ENCODE measurements around the gene BTN2A1.

BTN2A1 gene

DNA sequence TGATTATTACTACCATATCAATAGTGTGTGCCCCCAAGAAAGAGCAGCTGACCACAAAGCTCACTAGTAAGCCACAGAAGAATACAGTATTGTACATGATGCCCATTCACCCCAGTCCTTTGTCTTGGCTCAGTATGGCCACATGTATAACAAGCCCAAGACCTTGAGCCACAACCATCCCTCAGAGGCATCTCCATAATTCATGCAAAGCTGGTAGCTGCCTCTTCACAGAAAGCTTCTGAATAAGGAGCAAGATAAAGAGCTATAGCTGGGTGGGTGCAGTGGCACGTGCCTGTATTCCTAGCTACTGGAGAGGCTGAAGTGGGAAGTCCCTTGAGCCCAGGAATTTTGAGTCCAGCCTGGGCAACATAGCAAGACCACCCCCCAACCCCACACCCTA lies 37.5 kb downstream of the BTN2A1 start:
- no peaks in the 10 kb centered on the region for H3K9me2 ChIP-seq (replicated peaks; ENCODE audit: control insufficient read depth, low read length)
- no peaks in the 10 kb centered on the region for H3K27me3 ChIP-seq (ENCODE audit: control insufficient read depth, low read length)
- no peak overlapping the region for H3K4me3 ChIP-seq (ENCODE audit: low read length)

DNA sequence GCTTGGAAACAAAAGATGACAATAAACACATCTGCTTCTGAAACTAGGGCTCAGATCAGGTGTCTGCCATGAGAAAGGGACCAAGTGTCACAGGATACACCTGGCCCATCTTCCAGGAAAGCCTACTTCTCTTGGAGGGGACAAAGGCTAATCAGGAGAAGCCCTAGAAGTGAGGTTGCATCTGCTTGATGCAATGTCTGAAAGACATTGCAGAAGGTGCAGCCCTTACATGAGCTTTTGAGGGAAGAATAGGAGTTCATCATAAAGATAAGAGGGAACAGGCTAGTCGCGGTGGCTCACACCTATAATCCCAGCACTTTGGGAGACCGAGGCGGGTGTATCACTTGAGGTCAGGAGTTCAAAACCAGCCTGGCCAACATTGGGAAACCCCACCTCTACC lies 39.9 kb downstream of the BTN2A1 start:
- Histone ChIP-seq H3K9me2 (replicated peaks; ENCODE audit: control insufficient read depth, low read length) (no peaks in the 10 kb centered on the region), H3F3A (ENCODE audit: control insufficient read depth, insufficient read depth) (0 out of 2 replicates have a peak, but pooled peaks cover 3% of the 10 kb centered on the region), H3K27me3 (ENCODE audit: control insufficient read depth, low read length) (no peaks in the 10 kb centered on the region), H4K20me1 (ENCODE audit: control insufficient read depth, insufficient read depth, low read depth, low read length) (no peaks in the 10 kb centered on the region), H3K27ac (ENCODE audit: low read depth, low read length) (no peak overlapping the region), H3K4me2 (ENCODE audit: low read length) (no peak overlapping the region), H3K79me2 (ENCODE audit: control insufficient read depth, low read length) (no peaks in the 10 kb centered on the region), H3K9me3 (ENCODE audit: control insufficient read depth, insufficient read depth, low read length) (no peaks in the 10 kb centered on the region), H3K36me3 (ENCODE audit: control insufficient read depth, low read length) (no peaks in the 10 kb centered on the region), H3K4me3 (ENCODE audit: low read length) (no peak overlapping the region), H3K4me1 (ENCODE audit: control insufficient read depth, low read length) (peaks cover 31% of the 10 kb centered on the region)
- TF ChIP-seq EZH2phosphoT487 (IDR thresholded peaks at IDR 0.05; ENCODE audit: borderline replicate concordance, low read length) = no peak
- TF ChIP-seq, protein P1, sequence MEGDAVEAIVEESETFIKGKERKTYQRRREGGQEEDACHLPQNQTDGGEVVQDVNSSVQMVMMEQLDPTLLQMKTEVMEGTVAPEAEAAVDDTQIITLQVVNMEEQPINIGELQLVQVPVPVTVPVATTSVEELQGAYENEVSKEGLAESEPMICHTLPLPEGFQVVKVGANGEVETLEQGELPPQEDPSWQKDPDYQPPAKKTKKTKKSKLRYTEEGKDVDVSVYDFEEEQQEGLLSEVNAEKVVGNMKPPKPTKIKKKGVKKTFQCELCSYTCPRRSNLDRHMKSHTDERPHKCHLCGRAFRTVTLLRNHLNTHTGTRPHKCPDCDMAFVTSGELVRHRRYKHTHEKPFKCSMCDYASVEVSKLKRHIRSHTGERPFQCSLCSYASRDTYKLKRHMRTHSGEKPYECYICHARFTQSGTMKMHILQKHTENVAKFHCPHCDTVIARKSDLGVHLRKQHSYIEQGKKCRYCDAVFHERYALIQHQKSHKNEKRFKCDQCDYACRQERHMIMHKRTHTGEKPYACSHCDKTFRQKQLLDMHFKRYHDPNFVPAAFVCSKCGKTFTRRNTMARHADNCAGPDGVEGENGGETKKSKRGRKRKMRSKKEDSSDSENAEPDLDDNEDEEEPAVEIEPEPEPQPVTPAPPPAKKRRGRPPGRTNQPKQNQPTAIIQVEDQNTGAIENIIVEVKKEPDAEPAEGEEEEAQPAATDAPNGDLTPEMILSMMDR (IDR thresholded peaks at IDR 0.05; ENCODE audit: low read depth, low read length, poor library complexity, severe bottlenecking) = no peak

More for the DNA sequence above, 37.5 kb downstream of the BTN2A1 start:
- Histone ChIP-seq H3K79me2 (ENCODE audit: control insufficient read depth, low read length) (no peaks in the 10 kb centered on the region), H3F3A (ENCODE audit: control insufficient read depth, insufficient read depth) (0 out of 2 replicates have a peak, but pooled peaks cover 3% of the 10 kb centered on the region), H3K4me1 (ENCODE audit: control insufficient read depth, low read length) (peaks cover 10% of the 10 kb centered on the region), H3K4me2 (ENCODE audit: low read length) (no peak overlapping the region), H3K27ac (ENCODE audit: low read depth, low read length) (no peak overlapping the region), H3K36me3 (ENCODE audit: control insufficient read depth, low read length) (no peaks in the 10 kb centered on the region), H3K9me3 (ENCODE audit: control insufficient read depth, insufficient read depth, low read length) (no peaks in the 10 kb centered on the region), H4K20me1 (ENCODE audit: control insufficient read depth, insufficient read depth, low read depth, low read length) (no peaks in the 10 kb centered on the region)
- TF ChIP-seq, protein P1 (IDR thresholded peaks at IDR 0.05; ENCODE audit: low read depth, low read length, poor library complexity, severe bottlenecking) = no peak
- no peak for TF ChIP-seq EZH2phosphoT487 (IDR thresholded peaks at IDR 0.05; ENCODE audit: borderline replicate concordance, low read length)

DNA sequence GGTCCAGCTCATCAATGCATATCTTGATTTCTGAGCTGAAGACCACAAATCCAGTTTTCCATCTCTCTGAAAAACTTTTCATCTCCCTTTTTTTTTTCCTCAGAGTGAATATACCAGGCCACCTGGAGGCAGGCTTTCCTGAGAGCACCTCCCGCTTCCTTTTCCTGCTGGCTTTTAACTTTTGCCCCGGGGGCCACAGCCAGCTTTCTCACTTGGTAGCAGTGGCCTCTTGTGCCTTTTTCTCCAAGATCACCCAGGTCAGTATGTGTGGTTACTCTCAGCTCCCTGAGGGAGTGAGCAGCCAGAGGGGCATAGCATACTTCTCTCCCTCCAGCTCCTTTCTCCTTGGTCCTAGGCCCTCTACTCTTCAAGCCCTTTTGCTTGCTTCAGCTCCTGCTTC lies 42.3 kb downstream of the BTN2A1 start, which contains the start of gene BTN1A1:
Gene BTN1A1, plus strand, starts transcription at position 202 of the 400 bp plus-strand sequence. CDS start 984 bp downstream, outside the sequence.
- Histone ChIP-seq H3K9me2 (replicated peaks; ENCODE audit: control insufficient read depth, low read length) (no peaks in the 10 kb centered on the region), H3K27me3 (ENCODE audit: control insufficient read depth, low read length) (no peaks in the 10 kb centered on the region), H3F3A (ENCODE audit: control insufficient read depth, insufficient read depth) (0 out of 2 replicates have a peak, but pooled peaks cover 3% of the 10 kb centered on the region), H3K79me2 (ENCODE audit: control insufficient read depth, low read length) (no peaks in the 10 kb centered on the region), H3K9me3 (ENCODE audit: control insufficient read depth, insufficient read depth, low read length) (no peaks in the 10 kb centered on the region), H3K27ac (ENCODE audit: low read depth, low read length) (no peak within 1 kb of the TSS), H4K20me1 (ENCODE audit: control insufficient read depth, insufficient read depth, low read depth, low read length) (no peaks in the 10 kb centered on the region), H3K4me1 (ENCODE audit: control insufficient read depth, low read length) (peaks cover 37% of the 10 kb centered on the region), H3K36me3 (ENCODE audit: control insufficient read depth, low read length) (no peaks in the 10 kb centered on the region), H3K4me2 (ENCODE audit: low read length) (no peak within 1 kb of the TSS), H3K4me3 (ENCODE audit: low read length) (no peak within 1 kb of the TSS)
- TF ChIP-seq, protein P1 (IDR thresholded peaks at IDR 0.05; ENCODE audit: low read depth, low read length, poor library complexity, severe bottlenecking) = no peak
- TF ChIP-seq EZH2phosphoT487 (IDR thresholded peaks at IDR 0.05; ENCODE audit: borderline replicate concordance, low read length) = no peak

All from DOHH2 (cell line).